A204.1 (cell line): Measurements from ENCODE around the gene IL7R.
A peak's percentile ranks its signal among the peaks of the same experiment; 100 is the strongest.

Experiments used
- FAIRE-seq: peaks from 2 replicates; lab custom pipeline; 2012; peaks lifted over from hg19 to GRCh38; lab: Jason Lieb, UNC

IL7R gene

DNA sequence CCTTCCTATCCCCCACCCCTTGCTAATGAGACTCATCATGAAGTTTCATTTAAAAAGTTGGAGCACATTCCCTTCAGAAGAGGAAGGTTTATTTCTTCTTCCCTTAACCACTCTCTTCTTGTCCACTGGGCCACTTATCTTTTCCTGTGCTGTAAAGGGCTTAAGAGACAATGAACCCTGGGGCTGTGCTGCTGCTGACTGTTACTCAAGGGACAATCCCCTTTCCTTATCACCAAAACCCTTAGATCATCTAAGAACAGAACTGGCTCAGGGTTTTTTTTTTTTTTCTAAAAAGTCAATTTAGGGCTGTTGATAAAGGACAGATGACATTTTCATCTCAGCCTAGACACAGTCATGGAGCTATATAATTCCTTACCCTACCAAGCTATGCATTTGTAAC is 52.1 kb downstream of the IL7R start:
- FAIRE-seq, result no peak

DNA sequence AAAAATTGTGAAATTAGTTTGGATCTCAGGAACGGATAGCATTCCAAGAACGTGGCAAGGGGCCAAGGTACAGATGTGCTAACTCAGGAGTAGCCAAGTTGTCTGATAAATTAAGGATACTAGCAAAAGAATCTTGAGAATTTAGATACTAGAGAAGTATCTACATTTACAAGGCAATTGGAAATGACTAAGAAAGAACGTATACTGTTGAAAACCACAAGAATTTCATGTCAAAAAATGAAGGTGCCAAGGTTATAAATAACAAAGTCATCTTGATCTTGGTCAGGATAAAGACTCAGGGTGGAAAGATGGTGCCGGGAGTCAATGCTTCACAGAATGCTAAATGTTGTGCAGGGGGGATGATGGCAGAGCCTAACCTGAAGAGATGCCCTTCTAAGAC is 62.5 kb downstream of the IL7R start:
- FAIRE-seq, result no peak

DNA sequence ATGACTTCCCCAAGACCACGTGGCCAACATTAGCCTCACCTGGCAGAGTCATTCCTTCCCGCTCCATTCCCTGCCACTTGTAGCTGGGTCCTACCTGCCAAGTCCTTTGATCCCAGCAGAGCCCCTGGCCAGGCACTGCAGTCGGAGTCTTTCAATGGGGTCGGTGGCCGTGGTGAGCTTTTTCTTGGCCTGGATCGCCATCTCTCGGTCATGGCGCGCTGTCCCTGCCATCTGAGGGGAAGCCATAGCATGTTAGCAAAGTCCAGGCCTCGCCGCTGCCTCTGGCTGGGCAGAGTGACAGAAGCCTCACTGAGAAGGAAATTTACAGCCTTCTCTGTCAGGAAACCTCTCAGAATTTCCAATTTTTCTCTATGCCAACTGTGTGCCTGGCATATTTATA is 64.2 kb downstream of the IL7R start:
- no peak for FAIRE-seq

DNA sequence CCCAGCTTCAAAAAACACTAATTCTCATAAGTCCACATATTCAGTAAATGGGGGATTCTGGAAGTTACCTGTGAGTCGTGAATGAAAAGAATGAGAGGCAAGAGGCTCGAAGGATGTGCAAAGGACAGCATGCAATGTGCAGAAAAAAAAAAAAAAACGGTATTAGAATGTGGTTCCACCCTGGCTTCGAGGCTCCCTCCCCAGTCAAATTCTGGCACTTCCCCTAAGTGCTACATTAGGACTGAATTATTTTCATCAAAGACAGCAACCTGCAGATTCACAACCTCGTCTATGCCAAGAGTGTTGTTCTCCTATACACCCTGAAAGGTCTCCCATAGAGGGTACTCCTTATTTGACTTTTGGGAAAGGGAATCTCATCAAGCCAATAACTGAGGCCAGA is 65.2 kb downstream of the IL7R start:
- no peak for FAIRE-seq

DNA sequence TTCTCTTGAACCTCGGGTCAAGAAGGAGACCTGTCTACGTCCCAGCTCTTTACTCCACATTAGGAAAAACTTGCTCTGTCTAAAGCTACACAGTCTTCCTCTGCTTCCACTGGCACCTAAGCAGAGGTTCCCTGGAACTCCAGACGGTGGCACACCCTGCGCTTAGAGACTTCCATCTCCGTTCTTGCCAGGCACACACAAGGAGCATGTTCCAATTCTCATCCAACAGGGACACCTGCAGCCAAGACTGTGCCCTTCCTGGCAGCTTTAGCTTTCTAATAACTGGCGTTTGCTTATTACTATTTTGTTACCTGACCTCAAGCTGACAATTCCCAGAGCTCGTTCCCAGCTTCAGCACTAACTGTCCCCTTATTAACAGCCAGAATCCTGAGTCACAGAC is 65.8 kb downstream of the IL7R start:
- FAIRE-seq, result no peak

DNA sequence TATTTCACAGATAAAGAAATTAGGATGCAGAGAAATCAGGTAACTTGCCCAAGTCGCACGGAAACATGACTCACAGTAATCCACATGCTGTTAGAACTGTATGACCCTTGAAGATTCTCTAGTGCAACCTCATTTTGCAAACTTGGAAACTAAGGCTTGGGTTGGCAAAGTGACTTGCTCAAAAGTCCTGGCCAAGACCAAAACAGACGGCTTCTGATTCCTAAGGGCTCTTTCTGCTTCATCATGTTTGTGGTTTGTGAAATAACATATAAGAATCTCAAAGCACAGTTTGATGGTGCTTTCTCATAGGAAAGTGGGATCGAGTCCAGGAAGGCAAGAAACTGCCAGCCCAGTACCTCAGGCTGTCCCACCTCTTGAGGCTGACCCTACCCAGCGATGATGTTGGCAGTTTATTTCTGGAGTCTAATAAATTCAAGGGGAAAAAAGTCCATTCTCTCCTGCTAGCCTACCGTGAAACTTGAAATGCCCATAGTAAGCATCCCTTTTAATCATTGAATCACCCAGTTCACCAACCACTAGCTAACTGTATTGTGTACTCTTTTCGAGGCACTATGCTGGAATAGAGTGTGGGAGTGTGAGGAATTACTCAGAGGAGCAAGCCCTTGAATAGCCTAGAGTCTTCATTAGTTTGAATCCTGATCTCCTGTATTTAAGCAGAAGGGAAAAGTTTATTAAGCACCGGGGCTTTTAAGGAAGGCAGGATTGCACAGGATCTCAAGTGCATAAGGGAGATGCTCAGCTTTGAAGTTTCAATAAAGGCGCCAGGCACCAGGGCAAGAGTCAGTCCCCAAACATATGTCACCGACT is 67.6 kb downstream of the IL7R start:
- no peak for FAIRE-seq

DNA sequence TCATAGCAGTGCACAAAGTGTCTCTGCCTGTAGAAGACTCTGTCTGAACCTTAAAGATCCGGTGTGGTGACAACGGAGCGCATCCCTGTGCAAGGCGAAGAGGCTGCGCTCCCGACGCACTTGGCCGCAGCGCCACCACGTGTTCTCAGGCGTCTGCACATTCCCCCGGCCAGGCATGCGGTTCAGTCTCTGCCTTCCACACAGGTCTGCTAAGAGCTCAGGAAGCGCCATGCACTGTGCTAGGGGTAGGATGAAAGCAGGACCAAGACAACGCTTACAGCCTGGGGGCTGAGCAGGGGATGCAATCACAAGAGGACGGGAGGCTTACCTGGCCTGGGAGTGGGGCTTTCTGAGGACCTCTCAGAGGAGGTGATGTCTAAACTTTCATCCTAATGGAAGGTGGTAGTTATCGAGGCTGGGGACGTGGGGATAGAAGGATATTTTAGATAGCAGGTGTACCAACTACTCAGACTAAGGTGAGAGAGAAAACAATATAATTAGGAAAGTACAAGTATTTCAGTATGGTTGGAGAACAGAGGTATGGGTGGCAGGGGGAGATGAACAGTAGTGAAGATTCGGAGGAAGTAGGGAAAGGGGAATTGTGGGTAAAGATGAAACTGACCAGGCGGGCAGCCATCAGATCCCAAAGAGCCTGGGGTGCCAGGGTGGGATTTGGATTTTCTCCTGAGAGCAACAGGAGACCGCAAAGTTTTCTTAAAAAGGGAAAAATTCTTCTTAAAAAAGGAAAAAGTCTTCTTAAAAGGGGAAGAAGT is 68.4 kb downstream of the IL7R start:
- FAIRE-seq, result no peak

DNA sequence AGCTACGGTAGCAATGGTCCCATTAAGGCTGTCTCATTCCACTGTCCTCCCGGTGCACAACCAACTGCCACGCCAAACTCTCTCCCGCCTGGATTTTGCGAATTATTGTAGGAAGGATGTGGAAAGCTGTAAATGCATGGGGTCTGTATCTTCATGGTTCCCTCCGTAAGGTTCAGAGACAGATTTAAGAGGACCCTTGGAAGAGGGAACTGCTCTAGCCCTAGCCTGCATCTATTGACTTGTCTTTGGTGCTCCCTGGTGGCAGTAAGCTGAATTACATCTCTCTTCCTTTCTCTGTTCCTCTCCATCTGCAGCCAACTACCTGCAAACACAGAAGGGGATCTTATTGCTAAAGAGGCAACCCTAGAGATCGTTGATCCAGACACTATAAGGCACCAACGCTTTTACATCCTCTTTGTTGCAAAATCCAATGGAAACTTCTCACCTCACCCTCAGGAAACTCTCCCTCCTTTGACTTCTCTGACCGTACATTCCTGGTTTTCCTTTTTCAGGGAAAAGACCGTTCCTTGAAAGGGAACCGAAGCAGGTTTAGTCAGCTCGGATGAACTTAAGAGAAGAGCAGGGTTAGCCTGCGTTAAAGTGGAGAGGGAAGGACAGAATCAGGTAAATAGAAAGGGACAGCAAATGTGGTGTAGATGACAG is 69.8 kb downstream of the IL7R start:
- FAIRE-seq, result peak; percentile 29
